NCI-H146 treated with DMSO at 0.1 percent for 48 hours (cell line): Measurements from ENCODE around the gene ZNF609.
"Not testable (repeated sequence)": the region's sequence is repeated elsewhere in the genome, so short reads cannot be mapped to it uniquely, and the experiment has no call there.

Experiments used
- DNase-seq: peaks from one replicate; lab custom pipeline; 2025; ENCODE audit not compliant: unreplicated experiment; lab: John Stamatoyannopoulos, UW

The ZNF609 gene

DNA sequence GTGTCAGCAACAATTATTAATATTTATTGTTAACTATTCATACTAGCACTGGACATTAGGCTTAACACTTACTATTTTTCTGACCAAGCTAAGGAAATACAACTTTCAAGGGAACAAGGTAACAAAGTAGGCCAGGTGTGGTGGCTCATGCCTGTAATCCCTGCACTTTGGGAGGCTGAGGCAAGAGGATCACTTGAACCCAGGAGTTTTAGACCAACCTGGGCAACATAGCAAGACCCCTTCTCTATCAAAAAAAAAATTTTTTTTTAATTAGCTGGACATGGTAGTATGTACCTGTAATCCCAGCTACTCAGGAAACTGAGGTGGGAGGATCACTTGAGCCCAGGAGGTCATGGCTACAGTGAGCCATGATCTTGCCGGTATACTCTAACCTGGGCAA is 183.3 kb downstream of the ZNF609 start:
- DNase-seq = no peak

DNA sequence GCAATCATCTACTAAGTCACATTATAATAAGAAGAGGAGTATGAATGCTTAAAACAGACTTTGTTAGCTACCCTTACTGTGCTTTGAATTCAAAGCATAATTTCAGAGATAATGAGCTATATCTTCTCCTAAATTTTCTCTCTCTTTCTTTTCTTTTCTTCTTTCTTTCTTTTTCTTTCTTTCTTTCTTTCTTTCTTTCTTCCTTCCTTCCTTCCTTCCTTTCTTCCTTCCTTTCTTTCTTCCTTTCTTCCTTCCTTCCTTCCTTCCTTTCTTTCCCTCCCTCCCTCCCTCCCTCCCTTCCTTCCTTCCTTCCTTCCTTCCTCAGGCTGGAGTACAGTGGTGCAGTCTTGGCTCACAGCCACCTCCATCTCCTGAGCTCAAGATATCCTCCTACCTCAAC is 184.4 kb downstream of the ZNF609 start:
- not testable (repeated sequence) for DNase-seq

DNA sequence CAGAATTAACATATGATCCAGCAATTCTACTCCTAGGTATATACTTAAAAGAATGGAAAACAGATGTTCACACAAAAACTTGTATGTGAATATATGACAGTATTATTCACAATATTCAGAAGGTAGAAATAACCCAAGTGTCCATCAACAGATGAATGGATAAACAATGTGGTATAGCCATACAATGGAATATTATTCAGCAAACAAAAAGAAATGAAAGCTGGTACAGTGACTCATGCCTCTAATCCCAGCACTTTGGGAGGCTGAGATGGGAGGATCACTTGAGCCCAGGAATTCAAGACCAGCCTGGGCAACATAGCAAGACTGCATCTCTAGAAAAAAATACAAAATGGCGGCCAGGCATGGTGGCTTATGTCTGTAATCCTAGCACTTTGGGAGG is 185.6 kb downstream of the ZNF609 start:
- DNase-seq = no peak

DNA sequence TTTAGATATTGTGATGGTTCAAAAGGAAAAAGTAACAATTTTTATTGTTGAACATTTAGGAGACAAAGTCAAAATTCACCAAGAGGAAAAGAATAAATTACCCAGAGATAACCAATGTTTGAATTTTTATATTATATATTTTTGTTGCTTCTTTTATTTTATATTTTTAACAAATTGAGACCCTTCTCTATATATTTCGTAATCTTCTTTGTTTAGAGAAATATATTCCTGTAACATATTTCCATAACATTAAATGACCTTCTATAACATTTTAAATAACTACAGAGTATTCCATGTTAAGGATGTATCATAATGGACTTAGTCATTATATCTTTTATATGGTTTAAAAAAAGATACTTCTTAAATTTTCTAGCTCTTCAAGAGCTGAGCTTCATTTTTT is 187.0 kb downstream of the ZNF609 start:
- no peak for DNase-seq

DNA sequence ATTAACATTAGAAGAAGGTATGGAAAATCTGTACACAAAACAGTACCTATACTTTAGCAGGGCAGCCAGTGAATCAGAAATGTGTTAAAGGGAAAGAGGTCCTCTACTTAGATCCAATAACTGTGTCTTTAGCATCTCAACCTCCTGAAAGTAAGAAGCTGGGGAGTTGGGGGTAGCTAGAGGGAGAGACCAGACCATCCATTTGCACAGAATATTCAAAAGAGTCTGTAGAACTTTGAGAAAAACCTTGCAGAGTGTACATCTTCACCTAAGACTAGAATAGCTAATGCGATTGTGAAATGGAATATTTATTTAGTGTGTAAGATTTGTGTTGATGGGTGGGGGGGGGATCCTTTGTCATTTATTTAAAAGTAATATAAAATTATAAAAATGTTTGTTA is 190.2 kb downstream of the ZNF609 start:
- no peak for DNase-seq

DNA sequence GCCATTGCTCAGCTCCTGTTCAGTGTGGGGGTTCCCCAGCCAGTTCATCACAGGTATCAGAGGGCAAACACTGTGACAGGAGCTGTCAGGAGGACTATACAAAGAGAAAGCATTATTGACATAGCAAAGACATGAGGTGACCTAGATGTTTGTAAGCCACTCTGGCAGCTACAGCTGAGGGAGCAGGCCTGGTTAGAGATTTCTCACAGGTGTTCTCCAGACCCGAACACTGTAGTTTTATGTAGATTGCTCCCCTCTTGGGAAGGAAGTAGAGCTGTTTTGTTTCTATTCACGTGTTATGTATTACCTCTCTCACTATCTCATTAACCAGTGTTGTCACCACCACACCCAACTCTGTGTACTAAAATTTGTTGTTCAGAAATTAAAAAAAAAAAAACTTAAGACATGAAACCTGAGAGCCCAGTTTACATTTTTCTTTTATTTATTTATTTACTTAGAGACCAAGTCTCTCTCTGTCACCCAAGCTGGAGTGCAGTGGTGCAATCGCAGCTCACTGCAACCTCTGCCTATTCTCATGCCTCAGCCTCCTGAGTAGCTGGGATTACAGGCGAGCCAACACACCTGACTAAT is 191.3 kb downstream of the ZNF609 start:
- DNase-seq = peak; percentile 47

DNA sequence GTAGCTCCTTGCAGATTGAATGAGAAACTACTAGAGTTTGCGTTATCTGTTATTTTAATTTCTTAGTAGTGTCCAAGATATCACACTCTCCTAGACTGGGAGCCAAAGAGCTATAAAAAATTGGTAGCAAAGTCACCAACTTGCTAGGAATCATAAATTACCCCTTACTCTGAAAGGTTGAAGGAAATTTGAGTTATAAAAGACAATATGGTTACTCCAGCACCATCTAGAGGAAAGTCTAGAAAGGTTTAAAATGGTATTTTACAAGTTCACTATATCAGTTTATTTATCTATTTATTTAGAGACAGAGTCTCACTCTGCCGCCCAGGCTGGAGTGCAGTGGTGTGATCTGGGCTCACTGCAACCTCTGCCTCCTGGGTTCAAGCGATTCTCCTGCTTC is 193.4 kb downstream of the ZNF609 start:
- no peak for DNase-seq

DNA sequence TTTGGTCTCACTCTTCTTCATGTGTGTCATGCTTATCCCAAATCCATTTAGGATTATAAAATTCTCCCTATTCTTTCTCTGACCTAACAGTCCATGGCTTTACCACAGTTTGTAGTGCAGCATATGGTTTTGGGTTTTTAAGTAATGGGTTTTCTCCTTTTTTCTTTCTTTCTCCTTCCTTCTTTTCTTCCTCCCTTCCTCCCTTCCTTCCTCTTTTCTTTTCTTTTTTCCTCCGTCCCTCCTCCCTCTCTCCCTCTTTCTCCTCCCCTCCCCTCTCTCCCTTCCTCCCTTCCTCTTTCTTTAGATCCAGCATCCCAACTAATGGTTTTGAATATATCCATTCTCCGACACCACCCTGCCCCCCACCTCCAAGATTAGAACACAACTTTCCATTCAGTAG is 196.1 kb downstream of the ZNF609 start:
- no peak for DNase-seq

DNA sequence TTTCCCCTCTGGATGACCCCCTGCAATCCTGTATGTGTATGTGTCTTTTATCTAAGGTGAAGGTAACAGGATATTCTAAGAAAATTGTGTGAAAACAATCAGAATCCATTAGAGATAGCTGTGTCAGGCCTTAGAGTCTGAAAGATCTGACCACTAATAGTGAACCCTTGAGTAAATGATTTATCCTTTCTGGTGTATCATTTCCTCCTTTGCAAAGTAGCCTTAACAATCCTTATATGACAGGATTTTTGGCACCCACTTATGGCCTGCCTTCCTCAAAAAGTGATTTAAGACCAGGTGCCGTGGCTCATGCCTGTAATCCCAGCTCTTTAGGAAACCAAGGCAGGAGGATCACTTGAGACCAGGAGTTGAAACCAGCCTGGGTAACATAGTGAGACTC is 204.8 kb downstream of the ZNF609 start:
- DNase-seq = no peak

DNA sequence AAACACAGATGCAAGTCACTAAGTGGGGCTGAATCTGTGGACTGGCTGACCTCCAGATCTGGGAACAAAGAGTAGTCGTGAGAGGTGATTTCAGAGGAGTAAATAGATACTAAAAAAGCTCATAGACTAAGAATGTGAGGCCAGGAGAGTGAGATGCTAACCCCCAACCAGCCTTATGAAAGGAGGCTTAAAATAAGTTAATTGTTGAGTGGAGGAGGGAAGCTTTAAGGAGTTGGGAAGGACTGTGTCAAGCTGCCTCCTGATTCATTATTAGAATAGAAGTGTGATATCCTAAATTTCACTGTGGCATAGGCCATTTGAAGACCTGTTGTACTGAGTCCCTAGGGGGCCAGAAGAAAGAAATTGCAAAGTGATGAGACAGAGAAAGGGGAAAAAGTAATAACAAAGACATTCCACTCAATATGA is 207.4 kb downstream of the ZNF609 start:
- DNase-seq = no peak

DNA sequence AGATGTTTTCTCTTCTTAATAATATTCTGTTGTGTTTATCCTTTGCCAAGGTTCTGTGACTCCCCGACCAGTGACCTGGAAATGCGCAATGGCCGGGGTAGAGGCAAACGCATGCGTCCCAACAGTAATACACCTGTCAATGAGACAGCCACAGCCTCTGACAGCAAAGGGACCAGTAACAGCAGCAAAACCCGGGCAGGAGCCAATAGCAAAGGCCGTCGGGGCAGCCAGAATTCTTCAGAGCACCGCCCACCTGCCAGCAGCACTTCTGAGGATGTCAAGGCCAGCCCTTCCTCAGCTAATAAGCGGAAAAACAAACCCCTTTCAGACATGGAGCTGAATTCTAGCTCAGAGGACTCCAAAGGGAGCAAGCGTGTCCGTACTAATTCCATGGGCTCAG is 213.5 kb downstream of the ZNF609 start:
- no peak for DNase-seq

DNA sequence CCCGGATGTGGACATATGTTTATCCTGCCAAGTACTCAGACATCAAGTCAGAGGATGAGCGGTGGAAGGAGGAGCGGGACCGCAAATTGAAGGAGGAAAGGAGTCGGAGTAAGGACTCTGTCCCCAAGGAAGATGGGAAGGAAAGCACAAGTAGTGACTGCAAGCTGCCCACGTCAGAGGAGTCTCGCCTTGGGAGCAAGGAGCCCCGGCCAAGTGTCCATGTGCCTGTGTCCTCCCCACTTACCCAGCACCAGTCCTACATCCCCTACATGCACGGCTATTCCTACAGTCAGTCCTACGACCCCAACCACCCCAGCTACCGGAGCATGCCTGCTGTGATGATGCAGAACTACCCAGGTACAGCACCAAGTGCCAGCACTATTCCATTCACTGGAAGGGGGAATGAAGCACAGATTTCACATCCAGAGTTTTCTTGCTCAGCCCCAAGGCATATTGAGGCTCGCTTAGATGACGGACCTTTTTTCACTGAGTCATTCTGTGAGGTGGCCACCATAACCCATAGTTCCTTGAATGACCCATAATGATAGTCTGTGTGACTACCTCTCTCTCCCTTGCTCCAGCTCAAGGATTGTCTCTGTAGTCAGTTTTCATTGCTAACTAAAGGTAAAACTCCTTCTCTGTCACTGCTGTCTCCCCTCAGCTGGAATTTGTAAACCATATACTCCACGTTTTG is 217.9 kb downstream of the ZNF609 start:
- DNase-seq = no peak

DNA sequence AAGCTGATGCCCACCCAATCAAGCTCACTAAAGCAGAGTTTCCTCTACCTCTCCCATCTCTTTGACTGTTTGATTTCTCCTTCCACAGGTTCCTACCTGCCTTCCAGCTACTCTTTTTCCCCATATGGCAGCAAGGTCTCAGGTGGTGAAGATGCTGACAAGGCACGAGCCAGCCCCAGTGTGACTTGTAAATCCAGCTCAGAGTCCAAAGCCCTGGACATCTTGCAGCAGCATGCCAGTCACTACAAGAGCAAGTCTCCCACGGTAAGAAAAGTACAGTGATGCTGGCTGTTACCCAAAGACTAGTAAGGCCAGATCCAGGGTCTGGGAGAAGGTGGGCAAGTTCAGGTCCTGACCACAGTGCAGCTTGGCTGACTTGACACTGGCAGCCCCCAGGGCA is 219.7 kb downstream of the ZNF609 start:
- no peak for DNase-seq

DNA sequence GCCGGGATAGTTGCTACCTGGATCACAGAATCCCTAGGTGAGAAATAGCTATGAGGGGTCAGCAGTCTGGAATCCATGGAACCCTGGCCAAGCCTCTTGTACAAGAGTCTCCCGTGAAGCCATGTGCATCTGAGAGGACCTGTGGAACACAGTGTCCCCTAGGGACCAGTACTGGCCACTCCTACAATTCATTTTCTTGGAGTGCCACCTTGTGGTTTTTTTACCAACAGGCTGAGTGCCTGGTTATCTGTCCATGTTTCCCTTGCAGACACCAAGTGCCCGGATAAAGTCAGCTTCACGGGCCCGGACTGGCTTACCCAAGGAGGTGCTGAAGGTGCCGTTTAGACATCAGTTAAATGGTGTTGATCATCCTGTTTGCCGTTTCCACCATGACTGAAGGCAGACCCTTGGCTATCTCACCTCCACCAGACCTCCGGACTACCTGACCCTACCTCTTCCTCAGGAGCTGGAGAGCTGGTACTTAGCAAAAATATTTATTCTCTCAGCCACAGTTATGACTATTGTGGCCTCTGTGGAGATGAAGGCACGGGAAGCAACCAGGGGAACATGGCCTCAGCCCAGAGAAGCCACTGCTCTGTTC is 221.1 kb downstream of the ZNF609 start:
- DNase-seq = peak; percentile 2

DNA sequence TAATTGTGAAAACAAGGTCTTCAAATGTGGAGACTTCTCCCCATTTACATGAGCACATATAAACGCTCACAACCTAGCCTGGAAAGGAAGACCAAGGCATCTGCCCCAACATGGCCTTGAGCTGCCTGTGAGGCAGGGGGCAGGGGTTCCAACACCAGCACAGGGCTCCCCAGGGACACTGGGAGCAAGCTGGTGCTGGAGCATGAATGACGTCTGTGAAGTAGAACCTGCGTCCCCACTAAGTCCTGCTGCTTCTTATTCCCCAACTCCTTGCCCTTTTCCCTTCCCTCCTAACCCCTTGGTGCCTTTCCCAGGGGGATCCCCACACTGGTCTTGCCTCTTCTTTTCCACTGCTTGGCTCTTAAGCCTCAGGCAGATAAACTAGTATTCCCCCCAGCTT is 221.9 kb downstream of the ZNF609 start:
- DNase-seq = no peak

DNA sequence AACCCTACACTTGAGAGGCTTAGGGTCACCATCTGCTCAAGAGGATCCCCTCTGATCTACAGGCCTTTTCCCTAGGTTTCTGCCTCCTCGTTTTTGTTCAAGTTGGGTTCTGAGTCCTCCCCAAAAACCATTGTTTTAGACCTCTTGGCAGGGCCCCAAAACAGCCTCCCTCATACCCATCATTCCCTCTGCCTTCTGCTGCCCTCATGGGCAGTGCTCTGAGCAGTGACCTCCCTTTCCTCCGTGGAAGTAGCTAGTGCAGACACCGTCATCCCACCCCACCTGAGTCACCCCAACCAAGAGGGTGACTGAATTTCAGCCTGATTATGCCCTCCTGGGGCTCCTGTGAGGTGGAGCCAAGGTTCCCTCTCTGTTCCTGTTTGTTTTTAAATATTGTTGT is 223.0 kb downstream of the ZNF609 start:
- no peak for DNase-seq

DNA sequence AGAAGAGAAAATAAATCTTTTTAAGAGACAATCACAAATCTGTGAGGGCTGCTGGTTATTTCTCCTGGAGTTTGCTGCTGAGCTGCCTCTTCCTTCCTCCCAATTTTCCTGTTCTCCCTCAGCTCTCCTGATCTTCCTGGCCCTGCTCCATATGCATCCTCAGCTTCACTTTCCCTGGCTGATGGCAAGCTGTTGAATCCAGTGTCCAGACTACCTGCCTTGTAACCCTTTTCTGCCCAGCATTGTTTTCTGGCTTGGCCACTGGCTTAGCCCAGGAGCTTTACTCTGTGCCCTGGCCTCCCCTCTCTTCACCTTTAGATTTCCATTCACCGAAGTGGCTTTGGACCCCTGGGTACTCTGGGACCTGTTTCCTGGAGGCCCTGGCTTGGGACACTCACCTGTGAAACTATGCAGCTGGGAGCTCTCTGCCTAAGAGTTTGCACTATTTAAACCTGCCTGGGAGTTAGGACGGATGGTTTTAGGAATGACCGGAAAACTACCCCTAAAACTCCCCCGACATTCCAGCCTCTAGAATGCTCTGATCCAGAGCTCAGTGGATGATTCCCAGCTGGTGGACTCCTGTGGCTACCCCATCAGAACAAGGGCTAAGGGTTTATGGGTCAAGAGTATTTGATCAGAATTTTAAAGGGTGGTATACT is 225.0 kb downstream of the ZNF609 start:
- DNase-seq = no peak

DNA sequence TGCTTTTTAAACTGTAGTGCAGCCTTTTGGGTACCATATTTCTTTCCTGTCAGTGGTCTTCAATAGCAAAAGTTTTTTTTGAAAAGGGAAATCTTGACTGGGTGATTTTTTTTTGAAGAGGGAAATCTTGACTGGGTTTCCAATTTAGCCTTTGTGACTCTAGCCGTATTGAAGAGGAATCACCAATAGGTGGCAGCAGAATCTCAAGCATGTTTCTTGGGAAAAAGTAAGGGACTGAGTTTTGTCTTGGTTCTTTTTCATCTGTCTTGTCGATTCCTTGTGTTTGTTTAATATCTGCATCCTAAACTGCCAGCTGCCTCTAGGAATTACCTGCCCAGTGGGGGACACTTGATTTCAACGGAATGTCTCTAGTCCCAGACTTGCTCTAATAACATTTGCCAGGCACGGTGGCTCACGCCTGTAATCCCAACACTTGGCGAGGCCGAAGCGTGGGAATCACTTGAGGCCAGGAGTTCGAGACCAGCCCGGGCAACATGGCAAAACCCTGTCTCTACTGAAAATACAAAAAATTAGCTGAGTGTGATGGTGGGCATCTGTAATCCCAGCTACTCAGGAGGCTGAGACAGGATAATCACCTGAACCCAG is 225.9 kb downstream of the ZNF609 start:
- DNase-seq = no peak

DNA sequence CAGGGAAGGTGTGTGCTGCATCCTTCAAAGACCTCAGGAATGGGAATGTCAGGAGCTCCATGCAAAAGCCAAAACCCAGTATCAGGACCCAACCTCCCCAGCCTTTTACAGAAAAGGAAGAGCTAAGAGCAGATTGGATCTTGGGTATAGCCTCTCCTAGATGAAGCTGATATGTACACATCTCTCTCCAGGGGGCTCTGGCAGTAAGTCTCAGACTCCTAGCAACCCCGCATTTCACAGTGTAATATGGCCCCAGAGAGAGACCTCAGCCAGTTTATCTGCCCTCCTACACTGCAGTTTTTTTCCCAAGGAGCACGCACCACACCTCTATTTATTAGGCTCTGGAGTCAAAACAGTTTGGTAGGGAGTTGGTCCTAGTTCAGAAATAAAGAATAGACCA is 226.8 kb downstream of the ZNF609 start:
- DNase-seq = no peak

DNA sequence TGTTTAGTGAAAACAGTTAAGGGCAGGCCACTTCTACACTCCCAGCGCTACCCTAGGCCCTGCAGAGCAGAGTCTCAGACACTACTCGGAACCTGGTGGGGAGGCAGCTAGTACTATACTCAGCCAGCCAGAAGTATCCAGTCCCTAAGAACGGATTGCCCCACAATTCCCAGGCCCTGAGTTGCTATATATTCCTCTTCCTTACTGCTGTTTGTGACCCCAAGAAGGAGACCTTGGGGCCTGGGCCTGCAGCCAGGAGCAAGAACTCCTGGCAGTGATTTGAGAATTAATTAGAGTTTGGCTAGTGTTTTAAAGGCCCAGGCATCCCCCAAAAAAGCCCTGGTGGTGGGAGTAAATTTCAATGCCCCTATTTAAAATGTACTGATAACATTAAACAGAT is 227.3 kb downstream of the ZNF609 start:
- no peak for DNase-seq

DNA sequence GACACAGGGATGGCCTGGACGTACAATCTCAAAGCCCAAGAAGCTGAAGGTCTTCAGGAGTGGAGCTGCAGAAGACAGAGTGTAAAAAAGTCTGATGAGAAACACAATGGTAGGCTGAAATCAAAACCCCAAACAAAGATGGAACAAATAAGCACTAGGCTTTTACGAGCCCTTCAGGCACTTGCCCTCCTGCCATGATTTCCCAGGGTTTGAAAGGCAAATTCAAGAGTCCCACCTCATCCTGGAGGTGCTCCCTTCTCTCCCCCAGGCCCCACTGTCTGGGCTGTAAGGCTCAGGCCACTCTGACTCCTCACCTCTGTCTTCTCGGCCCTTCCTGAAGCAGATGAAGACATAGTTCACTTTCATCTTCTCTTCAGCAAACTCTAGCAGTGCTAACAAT is 228.4 kb downstream of the ZNF609 start:
- DNase-seq = no peak

DNA sequence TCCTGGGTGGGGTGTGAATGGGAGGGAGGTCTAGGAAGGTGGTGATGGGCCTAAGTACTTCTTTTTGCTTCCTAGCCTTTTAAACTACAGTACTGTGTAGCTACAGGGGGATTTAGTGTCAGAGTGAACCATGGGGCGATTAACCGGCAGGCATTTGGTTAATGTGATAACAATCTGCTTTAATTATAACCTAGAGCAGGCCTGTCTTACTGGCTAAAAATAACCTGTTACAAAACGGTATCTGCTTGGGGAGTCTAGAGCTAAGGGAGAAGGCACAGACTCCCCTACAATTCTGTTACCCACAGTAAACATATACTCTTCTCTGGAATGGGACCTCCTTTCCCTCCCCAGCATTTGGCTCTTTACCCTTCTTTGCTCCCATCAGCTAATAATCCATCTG is 229.6 kb downstream of the ZNF609 start:
- no peak for DNase-seq
